Posterior cingulate gyrus (tissue), 11 donors: ENCODE measurements around the gene TTYH3.

Experiments
- DNase-seq, 10 donors: peaks; one replicate each; pipeline versions ENCODE4 v3.0.0 to v3.0.0-alpha.2; 2020 to 2021; ENCODE audit warnings: mixed read lengths in 3 of 10
- intact Hi-C: fragments of 100-400 bp; cut with DNase I; formaldehyde crosslinking; loops from one replicate; pipeline ENCODE4 v1.15.1; 2023

The TTYH3 gene

GRCh38 chr7:2644562-2645273 is 12.9 kb downstream of the TTYH3 start:
- intact Hi-C loops: no loop called here
- DNase-seq: peak in 1 of 10 donors; percentile 81

- intact Hi-C loops: no loop called here
- peak in 1 of 10 donors; percentile 83 for DNase-seq
Measured at GRCh38 chr7:2645274-2645868, 13.6 kb downstream of the TTYH3 start.

- DNase-seq: no peak
- intact Hi-C loops: no loop called here
Measured at GRCh38 chr7:2646336-2646679, 14.5 kb downstream of the TTYH3 start.

- DNase-seq: peak in 1 of 10 donors; percentile 83
- intact Hi-C loops: no loop called here
Measured at GRCh38 chr7:2646680-2647571, 15.1 kb downstream of the TTYH3 start.

- no peak for DNase-seq
- intact Hi-C loops: no loop called here
Measured at GRCh38 chr7:2647594-2648172, 15.9 kb downstream of the TTYH3 start.

GRCh38 chr7:2649139-2649838 is 17.5 kb downstream of the TTYH3 start:
- intact Hi-C loops: no loop called here

GRCh38 chr7:2649991-2650390 is 18.2 kb downstream of the TTYH3 start:
- intact Hi-C loops: no loop called here
- no peak for DNase-seq

More at GRCh38 chr7:2649139-2649838, 17.5 kb downstream of the TTYH3 start:
- no peak for DNase-seq

- DNase-seq: no peak
- intact Hi-C loops: no loop called here
Measured at GRCh38 chr7:2650451-2650850, 18.7 kb downstream of the TTYH3 start.

- peak in 1 of 10 donors; percentile 82 for DNase-seq
- intact Hi-C loops: no loop called here
Measured at GRCh38 chr7:2651336-2651735, 19.6 kb downstream of the TTYH3 start.

GRCh38 chr7:2651847-2652735 is 20.3 kb downstream of the TTYH3 start:
- no peak for DNase-seq
- intact Hi-C loops: no loop called here

GRCh38 chr7:2652736-2653060 is 20.9 kb downstream of the TTYH3 start:
- no peak for DNase-seq
- intact Hi-C loops: no loop called here

- DNase-seq: no peak
- intact Hi-C loops: no loop called here
Measured at GRCh38 chr7:2654059-2654458, 22.3 kb downstream of the TTYH3 start.

- DNase-seq: no peak
- intact Hi-C loops: no loop called here
Measured at GRCh38 chr7:2655870-2656614, 24.3 kb downstream of the TTYH3 start.

GRCh38 chr7:2657208-2657607 is 25.4 kb downstream of the TTYH3 start:
- intact Hi-C loops: no loop called here

GRCh38 chr7:2657920-2658671 is 26.3 kb downstream of the TTYH3 start:
- intact Hi-C loops: no loop called here

More at GRCh38 chr7:2657208-2657607, 25.4 kb downstream of the TTYH3 start:
- no peak for DNase-seq

GRCh38 chr7:2658941-2659340 is 27.2 kb downstream of the TTYH3 start:
- intact Hi-C loops: no loop called here
- DNase-seq: no peak

More at GRCh38 chr7:2657920-2658671, 26.3 kb downstream of the TTYH3 start:
- DNase-seq: peak in 1 of 10 donors; percentile 83

- DNase-seq: peak in 2 of 10 donors; percentile 86 to 88
- intact Hi-C loops: no loop called here
Measured at GRCh38 chr7:2659556-2660358, 28.0 kb downstream of the TTYH3 start.
